Fibroblast of lung (primary cell): ENCODE results near the gene GNAT3.

Experiments used
- CTCF ChIP-seq, 2 donors: IDR thresholded peaks in 1 of 2; conservative IDR thresholded peaks in 1 of 2; 1 replicate in 1 of 2; 2 replicates in 1 of 2; pipeline ENCODE4 v1.5.1; 2011 to 2012; ENCODE audit warnings: low read length in 2 of 2, control low read depth in 1 of 2, inconsistent platforms in 1 of 2, low read depth in 1 of 2, mild to moderate bottlenecking in 1 of 2
- EZH2 ChIP-seq: IDR thresholded peaks from 2 replicates; pipeline ENCODE4 v1.5.1; 2012; ENCODE audit warnings: low read length, control low read depth, mild to moderate bottlenecking; ENCODE audit errors: missing control alignments

GRCh38 chr7:80429181-80429580 is 82.7 kb downstream of the GNAT3 start:
- TF ChIP-seq CTCF (conservative IDR thresholded peaks at IDR 0.05 in 1 of 2, IDR thresholded peaks at IDR 0.05 in 1 of 2; ENCODE audit: low read depth in 1 of 2, low read length in 2 of 2), result no peak
- TF ChIP-seq EZH2, result no peak
